Neutrophil (primary cell): ENCODE results near the gene URGCP.

Source experiments
- H3K27ac ChIP-seq: fragments of 200-600 bp; sonication (generic); 2 replicates; pipeline ENCODE4 v1.5.1; 2016; ENCODE audit warnings: mild to moderate bottlenecking, moderate library complexity
- H3K27me3 ChIP-seq: fragments of 200-600 bp; sonication (generic); 2 replicates; pipeline ENCODE4 v1.6.0; 2016; ENCODE audit warnings: mild to moderate bottlenecking
- H3K36me3 ChIP-seq: fragments of 200-600 bp; sonication (generic); 2 replicates; pipeline ENCODE4 v1.5.1; 2017
- H3K4me1 ChIP-seq, 2 experiments: fragments of 200-600 bp in 1 of 2; sonication (generic) in 1 of 2; 1 replicate in 1 of 2; 2 replicates in 1 of 2; pipeline versions ENCODE4 v1.5.1 to v1.6.1; 2013 to 2016; ENCODE audit warnings: low read depth in 1 of 2, low read length in 1 of 2, mild to moderate bottlenecking in 1 of 2, moderate library complexity in 1 of 2; ENCODE audit not compliant: control insufficient read depth in 1 of 2, insufficient read depth in 1 of 2
- H3K4me3 ChIP-seq, 2 experiments: fragments of 200-600 bp in 1 of 2; sonication (generic) in 1 of 2; 1 replicate in 1 of 2; 2 replicates in 1 of 2; pipeline ENCODE4 v1.5.1; 2013 to 2016; ENCODE audit warnings: low read depth in 1 of 2, low read length in 1 of 2, mild to moderate bottlenecking in 1 of 2, moderate library complexity in 1 of 2
- H3K9me3 ChIP-seq: fragments of 200-600 bp; sonication (generic); 2 replicates; pipeline ENCODE4 v1.5.1; 2016
- TF ChIP-seq, protein P1 (sequence below): fragments of 200-600 bp; sonication (generic); IDR thresholded peaks from 2 replicates; pipeline ENCODE4 v1.5.1; 2016; ENCODE audit warnings: antibody characterized with exemption

Gene URGCP

DNA sequence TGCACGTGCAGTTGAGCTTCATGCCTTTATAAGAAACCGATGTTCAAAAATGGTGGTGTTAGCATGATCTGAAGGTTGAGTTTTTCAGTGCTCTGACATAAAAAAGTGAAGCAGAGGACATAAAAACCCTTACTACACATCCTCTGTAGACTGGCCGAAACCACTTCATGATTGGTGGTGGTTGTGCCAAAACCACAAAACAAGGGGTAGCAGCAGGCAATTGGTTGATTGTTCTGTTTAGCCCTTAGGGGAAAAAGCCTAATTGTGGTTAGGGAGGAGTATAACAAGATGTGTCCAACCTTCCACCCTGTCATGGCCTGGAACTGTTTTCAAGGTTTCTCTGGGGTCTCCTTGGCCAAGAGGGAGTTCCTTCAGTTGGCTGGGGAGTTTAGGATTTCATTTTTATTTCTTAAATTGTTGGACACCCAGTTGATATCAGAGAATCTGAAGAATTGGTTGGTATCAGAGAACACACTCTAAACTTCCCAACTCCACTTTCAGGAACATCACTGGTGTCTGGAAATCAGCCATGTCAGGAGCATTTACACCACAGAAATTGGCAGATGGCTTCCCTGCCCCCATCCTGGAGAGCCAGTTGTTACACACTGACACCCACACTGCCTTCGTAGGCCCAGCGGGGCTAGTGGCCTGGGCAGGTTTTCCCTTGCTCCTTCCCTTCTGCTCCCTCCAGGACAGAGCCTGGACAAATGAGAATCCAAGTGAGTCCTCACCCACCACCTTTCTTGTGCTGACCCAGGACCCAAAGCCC, 55.9 kb downstream of the URGCP start:
- Histone ChIP-seq H3K4me3 (no peak overlapping the region), H3K4me1 (no peaks in the 10 kb centered on the region), H3K27ac (no peak overlapping the region), H3K36me3 (no peaks in the 10 kb centered on the region), H3K27me3 (peaks cover 34% of the 10 kb centered on the region), H3K9me3 (no peaks in the 10 kb centered on the region)
- TF ChIP-seq, protein P1, sequence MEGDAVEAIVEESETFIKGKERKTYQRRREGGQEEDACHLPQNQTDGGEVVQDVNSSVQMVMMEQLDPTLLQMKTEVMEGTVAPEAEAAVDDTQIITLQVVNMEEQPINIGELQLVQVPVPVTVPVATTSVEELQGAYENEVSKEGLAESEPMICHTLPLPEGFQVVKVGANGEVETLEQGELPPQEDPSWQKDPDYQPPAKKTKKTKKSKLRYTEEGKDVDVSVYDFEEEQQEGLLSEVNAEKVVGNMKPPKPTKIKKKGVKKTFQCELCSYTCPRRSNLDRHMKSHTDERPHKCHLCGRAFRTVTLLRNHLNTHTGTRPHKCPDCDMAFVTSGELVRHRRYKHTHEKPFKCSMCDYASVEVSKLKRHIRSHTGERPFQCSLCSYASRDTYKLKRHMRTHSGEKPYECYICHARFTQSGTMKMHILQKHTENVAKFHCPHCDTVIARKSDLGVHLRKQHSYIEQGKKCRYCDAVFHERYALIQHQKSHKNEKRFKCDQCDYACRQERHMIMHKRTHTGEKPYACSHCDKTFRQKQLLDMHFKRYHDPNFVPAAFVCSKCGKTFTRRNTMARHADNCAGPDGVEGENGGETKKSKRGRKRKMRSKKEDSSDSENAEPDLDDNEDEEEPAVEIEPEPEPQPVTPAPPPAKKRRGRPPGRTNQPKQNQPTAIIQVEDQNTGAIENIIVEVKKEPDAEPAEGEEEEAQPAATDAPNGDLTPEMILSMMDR: no peak

DNA sequence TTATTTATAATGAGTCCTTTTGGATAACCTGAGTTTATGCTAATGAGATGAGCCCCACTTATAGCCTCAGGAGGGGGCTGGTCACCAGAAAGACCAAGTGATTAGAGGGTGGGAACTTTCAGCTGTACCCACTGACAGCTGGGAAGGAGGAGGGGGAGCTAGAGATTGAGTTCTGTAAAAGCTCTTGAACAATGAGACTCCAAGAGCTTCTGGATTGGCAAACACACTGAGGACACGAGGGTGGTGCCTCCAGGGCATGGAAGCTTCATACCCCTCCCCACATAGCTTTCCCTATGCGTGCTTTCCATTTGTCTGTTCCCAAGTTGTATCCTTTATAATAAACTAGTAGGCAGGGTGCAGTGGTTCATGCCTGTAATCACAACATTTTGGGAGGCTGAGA, 57.3 kb downstream of the URGCP start:
- no peaks in the 10 kb centered on the region for H3K9me3 ChIP-seq
- TF ChIP-seq, protein P1: no peak
- no peak overlapping the region for H3K27ac ChIP-seq
- H3K27me3 ChIP-seq: peaks cover 34% of the 10 kb centered on the region
- H3K36me3 ChIP-seq: no peaks in the 10 kb centered on the region
- H3K4me1 ChIP-seq: no peaks in the 10 kb centered on the region
- no peak overlapping the region for H3K4me3 ChIP-seq

DNA sequence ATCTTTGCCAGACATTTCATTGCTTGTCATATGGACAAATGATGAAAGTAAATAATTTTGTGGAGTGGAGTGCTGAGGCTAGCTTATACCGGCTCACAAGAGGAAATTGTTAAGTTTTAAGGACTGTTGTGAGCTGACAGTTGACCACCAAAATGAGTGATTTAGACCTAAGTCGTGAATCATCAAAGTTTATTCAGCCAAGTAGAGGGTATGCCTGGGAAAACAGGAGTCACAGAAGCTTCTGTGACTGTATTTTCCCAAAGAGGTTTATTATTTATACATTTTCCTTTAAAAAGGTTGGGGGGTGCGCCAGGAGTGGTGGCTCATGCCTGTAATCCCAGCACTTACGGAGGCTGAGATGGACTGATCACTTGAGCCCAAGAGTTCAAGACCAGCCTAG, 58.9 kb downstream of the URGCP start:
- H3K27me3 ChIP-seq: peaks cover 34% of the 10 kb centered on the region
- H3K27ac ChIP-seq: no peak overlapping the region
- no peaks in the 10 kb centered on the region for H3K36me3 ChIP-seq
- TF ChIP-seq, protein P1: no peak
- H3K4me1 ChIP-seq: no peaks in the 10 kb centered on the region
- no peaks in the 10 kb centered on the region for H3K9me3 ChIP-seq
- no peak overlapping the region for H3K4me3 ChIP-seq

DNA sequence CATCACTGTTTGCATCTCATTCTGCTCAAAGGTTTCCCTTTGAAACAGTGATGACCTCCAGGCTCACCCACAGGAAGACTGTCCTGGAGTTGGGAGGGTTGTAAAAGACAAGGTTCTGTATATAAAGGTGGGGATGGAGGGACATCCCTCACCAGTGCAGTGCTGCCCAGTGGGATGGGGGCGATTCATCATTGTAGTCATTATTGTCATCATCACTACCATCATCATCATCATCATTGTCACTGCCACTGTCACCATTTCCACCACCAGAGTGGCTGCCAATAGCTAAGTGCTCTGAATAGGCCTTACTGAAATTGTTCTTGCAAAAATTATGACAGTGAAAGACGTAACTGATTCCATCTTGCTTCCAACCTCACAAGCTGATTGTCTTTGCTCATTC, 61.7 kb downstream of the URGCP start:
- H3K4me1 ChIP-seq: no peaks in the 10 kb centered on the region
- TF ChIP-seq, protein P1: no peak
- no peaks in the 10 kb centered on the region for H3K36me3 ChIP-seq
- H3K4me3 ChIP-seq: no peak overlapping the region
- H3K27me3 ChIP-seq: peaks cover 17% of the 10 kb centered on the region
- H3K27ac ChIP-seq: no peak overlapping the region
- no peaks in the 10 kb centered on the region for H3K9me3 ChIP-seq

DNA sequence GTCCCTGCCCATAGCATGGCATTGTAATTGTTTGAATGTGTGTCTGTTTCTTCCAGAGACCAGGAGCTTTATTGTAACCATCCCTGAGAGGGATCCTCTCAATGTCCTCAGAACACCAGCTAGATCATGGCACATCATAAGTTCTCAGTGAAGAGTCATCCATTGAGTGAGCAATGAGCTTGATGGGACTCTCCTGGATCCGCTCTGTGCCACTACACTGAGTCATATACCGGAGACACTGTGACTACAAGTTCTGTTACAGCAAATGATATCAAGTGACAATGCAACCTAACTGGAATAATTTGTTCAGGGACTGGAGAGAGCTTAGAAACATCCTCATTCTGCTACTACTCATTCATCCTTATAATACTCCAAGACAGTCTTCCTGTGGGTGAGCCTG, 62.1 kb downstream of the URGCP start:
- no peak overlapping the region for H3K27ac ChIP-seq
- no peaks in the 10 kb centered on the region for H3K4me1 ChIP-seq
- TF ChIP-seq, protein P1: no peak
- H3K9me3 ChIP-seq: no peaks in the 10 kb centered on the region
- H3K27me3 ChIP-seq: peaks cover 17% of the 10 kb centered on the region
- H3K4me3 ChIP-seq: no peak overlapping the region
- H3K36me3 ChIP-seq: no peaks in the 10 kb centered on the region
